SK-N-SH (cell line): ENCODE results near the gene ECEL1.

ENCODE experiments used
- CHD2 ChIP-seq: fragments of 150-350 bp; IDR thresholded peaks from 2 replicates; pipeline ENCODE4 v1.6.1; 2018; ENCODE audit warnings: low read length; ENCODE audit not compliant: partially characterized antibody
- CTCF ChIP-seq: fragments of 200-600 bp; sonication (generic); IDR thresholded peaks from 2 replicates; pipeline ENCODE4 v1.6.1; 2017; ENCODE audit warnings: antibody characterized with exemption, mild to moderate bottlenecking, moderate library complexity
- FOXJ3 ChIP-seq: sonication (generic); formaldehyde crosslinking; IDR thresholded peaks from 2 replicates; pipeline ENCODE4 v1.5.1; 2020; ENCODE audit warnings: mild to moderate bottlenecking, missing genetic modification reagents
- GABPA ChIP-seq: IDR thresholded peaks from 2 replicates; pipeline ENCODE4 v1.4.0; 2012; ENCODE audit warnings: low read depth, mild to moderate bottlenecking
- MAX ChIP-seq: IDR thresholded peaks from 2 replicates; pipeline ENCODE4 v1.4.0; 2012; ENCODE audit warnings: low read depth
- NRF1 ChIP-seq: IDR thresholded peaks from 2 replicates; pipeline ENCODE4 v1.6.1; 2012; ENCODE audit warnings: low read depth, mild to moderate bottlenecking, low read length
- POLR2AphosphoS5 ChIP-seq: IDR thresholded peaks from 2 replicates; pipeline ENCODE4 v1.6.1; 2012; ENCODE audit warnings: low read depth, low read length
- TAF1 ChIP-seq: IDR thresholded peaks from 2 replicates; pipeline ENCODE4 v1.6.1; 2012; ENCODE audit warnings: low read depth, mild to moderate bottlenecking, low read length, moderate library complexity, borderline replicate concordance
- TEAD4 ChIP-seq: IDR thresholded peaks from 2 replicates; pipeline ENCODE4 v1.4.0; 2012; ENCODE audit warnings: mild to moderate bottlenecking, borderline replicate concordance; ENCODE audit not compliant: insufficient read depth
- USF1 ChIP-seq: IDR thresholded peaks from 2 replicates; pipeline ENCODE4 v1.4.0; 2012; ENCODE audit warnings: low read depth, borderline replicate concordance
- USF2 ChIP-seq: fragments of 150-350 bp; IDR thresholded peaks from 2 replicates; pipeline ENCODE4 v1.6.1; 2017; ENCODE audit warnings: antibody characterized with exemption, low read length, low read depth, borderline replicate concordance

- TF ChIP-seq CTCF (no peak), USF1 (no peak), USF2 (no peak), TEAD4 (no peak), TAF1 (no peak), GABPA (no peak), MAX (no peak), FOXJ3 (CRISPR knock-in tag) (no peak), NRF1 (no peak), POLR2AphosphoS5 (no peak), CHD2 (no peak)
Measured at GRCh38 chr2:232523402-232523681, 35.7 kb upstream of the ECEL1 start.
